Stomach (tissue), 4 donors: Measurements from ENCODE around the gene PGAP6.

ENCODE experiments used
- CTCF ChIP-seq, 7 experiments: fragments of 450-650 bp in 4 of 7; fragments of 200-600 bp in 3 of 7; sonication (generic) in 3 of 7; IDR thresholded peaks; one replicate each; pipeline ENCODE4 v1.5.1; 2016 to 2019; ENCODE audit warnings: antibody characterized with exemption in 7 of 7, control low read depth in 2 of 7, mild to moderate bottlenecking in 1 of 7
- EP300 ChIP-seq: sonication (generic); formaldehyde crosslinking; IDR thresholded peaks from one replicate; pipeline ENCODE4 v1.6.1; 2017; ENCODE audit warnings: antibody characterized with exemption

- no peak for TF ChIP-seq CTCF (IDR thresholded peaks at IDR 0.05)
- TF ChIP-seq EP300, result no peak
Observed at GRCh38 chr16:324451-325334, 57.1 kb downstream of the PGAP6 start.
